SK-N-SH treated with all-trans-retinoic acid at 6 μM for 48 hours (cell line): Measurements from ENCODE around the gene ARHGAP15.

Experiments
- ATAC-seq: fragments of 200-7000 bp; cut with Tn5 transposase; 3 replicates; pipeline ENCODE4 v1.9.1; 2020; ENCODE audit warnings: mild to moderate bottlenecking, moderate library complexity
- ARNTL ChIP-seq: fragments of 450-650 bp; formaldehyde crosslinking; IDR thresholded peaks from 2 replicates; pipeline ENCODE4 v1.5.0; 2020; ENCODE audit warnings: low read depth, mild to moderate bottlenecking, moderate library complexity, borderline replicate concordance
- BACH2 ChIP-seq: fragments of 250-450 bp; sonication (Bioruptor Pico); IDR thresholded peaks from 2 replicates; pipeline ENCODE4 v1.9.0; 2021; ENCODE audit warnings: mild to moderate bottlenecking, borderline replicate concordance
- CSDC2 ChIP-seq: fragments of 250-450 bp; sonication (Bioruptor Pico); IDR thresholded peaks from 2 replicates; pipeline ENCODE4 v1.5.0; 2020; ENCODE audit warnings: mild to moderate bottlenecking, moderate library complexity
- ESRRG ChIP-seq: fragments of 250-450 bp; sonication (Bioruptor Pico); IDR thresholded peaks from 2 replicates; pipeline ENCODE4 v1.6.1; 2021; ENCODE audit warnings: mild to moderate bottlenecking
- GLIS3 ChIP-seq: fragments of 250-450 bp; sonication (Bioruptor Pico); IDR thresholded peaks from 2 replicates; pipeline ENCODE4 v1.5.0; 2020; ENCODE audit warnings: mild to moderate bottlenecking, moderate library complexity
- ISL1 ChIP-seq: fragments of 250-450 bp; sonication (Bioruptor Pico); IDR thresholded peaks from 2 replicates; pipeline ENCODE4 v2.1.2; 2022; ENCODE audit warnings: mild to moderate bottlenecking, moderate library complexity
- OSR1 ChIP-seq: fragments of 250-450 bp; sonication (Bioruptor Pico); IDR thresholded peaks from 2 replicates; pipeline ENCODE4 v1.8.0; 2022; ENCODE audit warnings: moderate library complexity, mild to moderate bottlenecking, inconsistent platforms
- PATZ1 ChIP-seq: fragments of 250-450 bp; sonication (Bioruptor Pico); IDR thresholded peaks from 2 replicates; pipeline ENCODE4 v1.8.0; 2020; ENCODE audit warnings: mild to moderate bottlenecking, moderate library complexity, borderline replicate concordance
- POU6F1 ChIP-seq: fragments of 250-450 bp; sonication (Bioruptor Pico); IDR thresholded peaks from 2 replicates; pipeline ENCODE4 v1.8.0; 2021; ENCODE audit warnings: low read depth, mild to moderate bottlenecking, moderate library complexity, borderline replicate concordance
- PPARA ChIP-seq: fragments of 250-450 bp; sonication (Bioruptor Pico); IDR thresholded peaks from 2 replicates; pipeline ENCODE4 v1.5.0; 2020; ENCODE audit warnings: mild to moderate bottlenecking, borderline replicate concordance
- RARB ChIP-seq: fragments of 250-450 bp; sonication (Bioruptor Pico); IDR thresholded peaks from 2 replicates; pipeline ENCODE4 v1.8.0; 2021; ENCODE audit warnings: mild to moderate bottlenecking, moderate library complexity
- SNAI2 ChIP-seq: fragments of 250-450 bp; sonication (Bioruptor Pico); IDR thresholded peaks from 2 replicates; pipeline ENCODE4 v1.5.0; 2020; ENCODE audit warnings: mild to moderate bottlenecking, moderate library complexity
- TCF4 ChIP-seq: fragments of 250-450 bp; sonication (Bioruptor Pico); IDR thresholded peaks from 2 replicates; pipeline ENCODE4 v1.8.0; 2021; ENCODE audit warnings: mild to moderate bottlenecking, moderate library complexity, borderline replicate concordance
- TOX ChIP-seq: fragments of 250-450 bp; sonication (Bioruptor Pico); IDR thresholded peaks from 2 replicates; pipeline ENCODE4 v1.8.0; 2021; ENCODE audit warnings: mild to moderate bottlenecking, moderate library complexity, borderline replicate concordance
- TSHZ2 ChIP-seq: fragments of 250-450 bp; sonication (Bioruptor Pico); IDR thresholded peaks from 2 replicates; pipeline ENCODE4 v1.5.0; 2020; ENCODE audit warnings: mild to moderate bottlenecking, moderate library complexity
- ZC3H10 ChIP-seq: fragments of 250-450 bp; sonication (Bioruptor Pico); IDR thresholded peaks from 2 replicates; pipeline ENCODE4 v1.5.1; 2021; ENCODE audit warnings: mild to moderate bottlenecking, moderate library complexity
- ZFP3 ChIP-seq: fragments of 250-450 bp; sonication (Bioruptor Pico); IDR thresholded peaks from 2 replicates; pipeline ENCODE4 v1.5.0; 2020; ENCODE audit warnings: mild to moderate bottlenecking, moderate library complexity
- ZFP30 ChIP-seq: fragments of 450-650 bp; formaldehyde crosslinking; IDR thresholded peaks from 2 replicates; pipeline ENCODE4 v1.5.0; 2022; ENCODE audit warnings: mild to moderate bottlenecking, moderate library complexity
- ZNF565 ChIP-seq: fragments of 450-650 bp; formaldehyde crosslinking; conservative IDR thresholded peaks from 2 replicates; pipeline ENCODE4 v1.5.0; 2020; ENCODE audit warnings: low read depth, mild to moderate bottlenecking, moderate library complexity
- ZNF70 ChIP-seq: fragments of 450-650 bp; formaldehyde crosslinking; IDR thresholded peaks from 2 replicates; pipeline ENCODE4 v1.5.0; 2020; ENCODE audit warnings: mild to moderate bottlenecking, moderate library complexity
- ZNF8 ChIP-seq: fragments of 450-650 bp; formaldehyde crosslinking; IDR thresholded peaks from 2 replicates; pipeline ENCODE4 v1.5.0; 2020; ENCODE audit warnings: mild to moderate bottlenecking, moderate library complexity
- TF ChIP-seq, protein P1 (sequence below): fragments of 250-450 bp; sonication (Bioruptor Pico); IDR thresholded peaks from 2 replicates; pipeline ENCODE4 v1.5.1; 2021; ENCODE audit warnings: mild to moderate bottlenecking, moderate library complexity
- TF ChIP-seq, protein P2 (sequence below): fragments of 250-450 bp; sonication (Bioruptor Pico); IDR thresholded peaks from 2 replicates; pipeline ENCODE4 v1.5.1; 2020; ENCODE audit warnings: low read depth, mild to moderate bottlenecking, moderate library complexity

Gene ARHGAP15

DNA sequence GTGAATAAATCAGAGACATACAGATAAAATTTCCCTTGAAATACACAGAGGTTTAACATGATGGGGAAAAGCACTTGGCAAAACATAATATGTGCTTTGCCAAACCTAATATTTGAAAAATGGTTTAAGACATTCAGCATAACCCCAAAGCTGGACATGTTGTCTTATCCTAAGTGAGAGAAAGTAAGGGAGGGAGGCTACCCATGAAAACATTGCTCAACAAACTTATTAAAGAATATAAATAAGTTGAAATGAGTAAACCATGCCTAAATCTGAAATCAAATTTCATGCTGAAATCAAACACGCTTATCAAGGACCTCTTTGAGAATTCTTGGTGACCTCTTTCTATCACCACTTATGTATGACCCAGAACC is 81.2 kb downstream of the ARHGAP15 start:
- no peak for ATAC-seq
- TF ChIP-seq OSR1 (CRISPR knock-in tag) = no peak
- no peak for TF ChIP-seq ARNTL (CRISPR knock-in tag)
- no peak for TF ChIP-seq ZNF70
- TF ChIP-seq ZNF565 (CRISPR knock-in tag) = no peak
- TF ChIP-seq ISL1 = no peak

- TF ChIP-seq, protein P1, sequence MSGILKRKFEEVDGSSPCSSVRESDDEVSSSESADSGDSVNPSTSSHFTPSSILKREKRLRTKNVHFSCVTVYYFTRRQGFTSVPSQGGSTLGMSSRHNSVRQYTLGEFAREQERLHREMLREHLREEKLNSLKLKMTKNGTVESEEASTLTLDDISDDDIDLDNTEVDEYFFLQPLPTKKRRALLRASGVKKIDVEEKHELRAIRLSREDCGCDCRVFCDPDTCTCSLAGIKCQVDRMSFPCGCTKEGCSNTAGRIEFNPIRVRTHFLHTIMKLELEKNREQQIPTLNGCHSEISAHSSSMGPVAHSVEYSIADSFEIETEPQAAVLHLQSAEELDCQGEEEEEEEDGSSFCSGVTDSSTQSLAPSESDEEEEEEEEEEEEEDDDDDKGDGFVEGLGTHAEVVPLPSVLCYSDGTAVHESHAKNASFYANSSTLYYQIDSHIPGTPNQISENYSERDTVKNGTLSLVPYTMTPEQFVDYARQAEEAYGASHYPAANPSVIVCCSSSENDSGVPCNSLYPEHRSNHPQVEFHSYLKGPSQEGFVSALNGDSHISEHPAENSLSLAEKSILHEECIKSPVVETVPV (CRISPR knock-in tag) = no peak
- TF ChIP-seq PPARA (CRISPR knock-in tag) (no peak), TSHZ2 (no peak), TOX (no peak), ZC3H10 (no peak), ESRRG (no peak), ZNF565 (CRISPR knock-in tag) (no peak), SNAI2 (CRISPR knock-in tag) (no peak), RARB (CRISPR knock-in tag) (no peak), ARNTL (CRISPR knock-in tag) (no peak), PATZ1 (CRISPR knock-in tag) (no peak), ZNF8 (no peak), ZFP30 (CRISPR knock-in tag) (no peak), POU6F1 (CRISPR knock-in tag) (no peak), ZNF70 (no peak), GLIS3 (CRISPR knock-in tag) (no peak), BACH2 (CRISPR knock-in tag) (no peak), CSDC2 (CRISPR knock-in tag) (no peak), TCF4 (CRISPR knock-in tag) (no peak)
- TF ChIP-seq, protein P2, sequence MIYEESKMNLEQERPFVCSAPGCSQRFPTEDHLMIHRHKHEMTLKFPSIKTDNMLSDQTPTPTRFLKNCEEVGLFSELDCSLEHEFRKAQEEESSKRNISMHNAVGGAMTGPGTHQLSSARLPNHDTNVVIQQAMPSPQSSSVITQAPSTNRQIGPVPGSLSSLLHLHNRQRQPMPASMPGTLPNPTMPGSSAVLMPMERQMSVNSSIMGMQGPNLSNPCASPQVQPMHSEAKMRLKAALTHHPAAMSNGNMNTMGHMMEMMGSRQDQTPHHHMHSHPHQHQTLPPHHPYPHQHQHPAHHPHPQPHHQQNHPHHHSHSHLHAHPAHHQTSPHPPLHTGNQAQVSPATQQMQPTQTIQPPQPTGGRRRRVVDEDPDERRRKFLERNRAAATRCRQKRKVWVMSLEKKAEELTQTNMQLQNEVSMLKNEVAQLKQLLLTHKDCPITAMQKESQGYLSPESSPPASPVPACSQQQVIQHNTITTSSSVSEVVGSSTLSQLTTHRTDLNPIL (CRISPR knock-in tag) = no peak
- ATAC-seq = no peak
These were observed 88.4 kb downstream of the ARHGAP15 start for GRCh38 chr2:143217512-143218115.

DNA sequence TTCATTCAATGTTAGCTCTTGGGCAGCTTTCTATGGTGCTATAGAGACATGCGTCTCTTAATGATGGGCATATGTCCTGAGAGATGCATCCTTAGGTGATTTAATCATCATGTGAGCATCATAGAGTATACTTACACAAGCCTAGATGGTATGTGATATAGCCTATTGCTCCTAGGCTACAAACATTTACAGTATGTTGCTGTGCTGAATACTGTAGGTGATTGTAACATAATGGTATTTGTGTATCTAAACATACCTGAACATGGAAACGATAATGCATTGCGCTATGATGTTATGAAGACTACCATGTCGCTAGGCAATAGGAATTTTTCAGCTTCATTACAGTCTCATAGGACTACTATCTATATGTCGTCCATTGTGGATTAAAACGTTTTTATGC is 89.4 kb downstream of the ARHGAP15 start:
- no peak for ATAC-seq
- no peak for TF ChIP-seq POU6F1 (CRISPR knock-in tag)
- no peak for TF ChIP-seq CSDC2 (CRISPR knock-in tag)
- no peak for TF ChIP-seq ZNF70
- TF ChIP-seq ZFP3 = no peak
- TF ChIP-seq ISL1 = no peak
- no peak for TF ChIP-seq OSR1 (CRISPR knock-in tag)
- no peak for TF ChIP-seq RARB (CRISPR knock-in tag)
- no peak for TF ChIP-seq ZC3H10
- TF ChIP-seq PPARA (CRISPR knock-in tag) = no peak
- no peak for TF ChIP-seq ARNTL (CRISPR knock-in tag)
- TF ChIP-seq, protein P2 (CRISPR knock-in tag) = no peak
- no peak for TF ChIP-seq BACH2 (CRISPR knock-in tag)
- TF ChIP-seq TCF4 (CRISPR knock-in tag) = no peak
